Hepatocyte (in vitro differentiated cells): ENCODE data around the gene HINFP. TPM values are rescaled to one million over a fixed set of nuclear protein-coding genes. Genes with fewer than 3 reads are reported as not detected.

ENCODE experiments used
- DNase-seq: peaks from one replicate; pipeline ENCODE4 v3.0.0-alpha.2; 2016; ENCODE audit warnings: low spot score
- H2AFZ ChIP-seq: fragments of 200-600 bp; sonication (generic); 2 replicates; pipeline ENCODE4 v1.6.0; 2016; ENCODE audit warnings: antibody characterized with exemption, mild to moderate bottlenecking
- H3K27ac ChIP-seq: fragments of 200-600 bp; sonication (generic); 2 replicates; pipeline ENCODE4 v1.5.1; 2016; ENCODE audit warnings: mild to moderate bottlenecking
- H3K27me3 ChIP-seq: fragments of 200-600 bp; sonication (generic); 2 replicates; pipeline ENCODE4 v1.6.1; 2016
- H3K36me3 ChIP-seq: fragments of 200-600 bp; sonication (generic); replicated peaks from 2 replicates; pipeline ENCODE4 v1.5.1; 2016; ENCODE audit warnings: low read depth; ENCODE audit not compliant: insufficient read depth
- H3K4me1 ChIP-seq: fragments of 200-600 bp; sonication (generic); 2 replicates; pipeline ENCODE4 v1.5.1; 2016; ENCODE audit warnings: mild to moderate bottlenecking, moderate library complexity; ENCODE audit not compliant: insufficient read depth
- H3K4me2 ChIP-seq: fragments of 200-600 bp; sonication (generic); 2 replicates; pipeline ENCODE4 v1.6.0; 2016
- H3K4me3 ChIP-seq: fragments of 200-600 bp; sonication (generic); 2 replicates; pipeline ENCODE4 v1.5.1; 2016; ENCODE audit warnings: mild to moderate bottlenecking
- H3K79me2 ChIP-seq: fragments of 200-600 bp; sonication (generic); 2 replicates; pipeline ENCODE4 v1.6.0; 2017; ENCODE audit warnings: mild to moderate bottlenecking
- H3K9me2 ChIP-seq: fragments of 200-600 bp; sonication (generic); replicated peaks from 2 replicates; pipeline ENCODE4 v1.6.0; 2017; ENCODE audit warnings: mild to moderate bottlenecking; ENCODE audit not compliant: insufficient read depth
- H3K9me3 ChIP-seq: fragments of 200-600 bp; sonication (generic); 2 replicates; pipeline ENCODE4 v1.5.1; 2016; ENCODE audit warnings: low read depth, mild to moderate bottlenecking
- H4K20me1 ChIP-seq: fragments of 200-600 bp; sonication (generic); 2 replicates; pipeline ENCODE4 v1.6.0; 2016; ENCODE audit warnings: mild to moderate bottlenecking; ENCODE audit not compliant: insufficient read depth, poor library complexity, severe bottlenecking
- CTCF ChIP-seq: fragments of 200-600 bp; sonication (generic); IDR thresholded peaks from 2 replicates; pipeline ENCODE4 v1.5.1; 2016; ENCODE audit warnings: antibody characterized with exemption, mild to moderate bottlenecking; ENCODE audit not compliant: poor library complexity
- EZH2 ChIP-seq: fragments of 200-600 bp; sonication (generic); IDR thresholded peaks from 2 replicates; pipeline ENCODE4 v1.6.1; 2016; ENCODE audit warnings: antibody characterized with exemption, mild to moderate bottlenecking, borderline replicate concordance
- EZH2phosphoT487 ChIP-seq: fragments of 200-600 bp; sonication (generic); IDR thresholded peaks from one replicate; pipeline ENCODE4 v1.6.1; 2018; ENCODE audit warnings: antibody characterized with exemption, mild to moderate bottlenecking, low read depth, moderate library complexity; ENCODE audit not compliant: unreplicated experiment, severe bottlenecking
- WGBS: methylation state at CpG from one replicate; pipeline ENCODE4 v1.1.6; 2016; ENCODE audit warnings: low lambda C conversion rate; ENCODE audit errors: missing lambda C conversion rate; 5-methylcytosine and 5-hydroxymethylcytosine counted together
- polyA plus RNA-seq: library from polyadenylated mRNA; unstranded; fragments of >200 nt; fragmentation: Nextera tagmentation; extraction: Ambion mirVana; gene quantifications from 2 replicates; pipeline ENCODE4 v1.2.1, GENCODE V29; 2016
- total RNA-seq: library from RNA; depleted of rRNA; stranded (reverse); fragments of >200 nt; gene quantifications from 2 replicates; pipeline ENCODE4 v1.2.3, GENCODE V29; 2014

HINFP gene
- total and polyA plus RNA-seq, 2 experiments from 2014 or later = 19.8 to 25.3 TPM

GRCh38 chr11:119179342-119179741, 58.0 kb downstream of the HINFP start:
- Histone ChIP-seq H4K20me1 (no peaks in the 10 kb centered on the region), H2AFZ (no peak overlapping the region), H3K27ac (no peak overlapping the region), H3K9me2 (no peaks in the 10 kb centered on the region), H3K27me3 (no peaks in the 10 kb centered on the region), H3K36me3 (no peaks in the 10 kb centered on the region), H3K4me2 (no peak overlapping the region), H3K4me3 (no peak overlapping the region), H3K9me3 (no peaks in the 10 kb centered on the region), H3K4me1 (no peaks in the 10 kb centered on the region), H3K79me2 (no peaks in the 10 kb centered on the region)
- no peak for DNase-seq
- WGBS = 92% methylated on average over 6 of the region's 6 CpGs
- no peak for TF ChIP-seq EZH2
- no peak for TF ChIP-seq CTCF
- TF ChIP-seq EZH2phosphoT487 = no peak

DNA sequence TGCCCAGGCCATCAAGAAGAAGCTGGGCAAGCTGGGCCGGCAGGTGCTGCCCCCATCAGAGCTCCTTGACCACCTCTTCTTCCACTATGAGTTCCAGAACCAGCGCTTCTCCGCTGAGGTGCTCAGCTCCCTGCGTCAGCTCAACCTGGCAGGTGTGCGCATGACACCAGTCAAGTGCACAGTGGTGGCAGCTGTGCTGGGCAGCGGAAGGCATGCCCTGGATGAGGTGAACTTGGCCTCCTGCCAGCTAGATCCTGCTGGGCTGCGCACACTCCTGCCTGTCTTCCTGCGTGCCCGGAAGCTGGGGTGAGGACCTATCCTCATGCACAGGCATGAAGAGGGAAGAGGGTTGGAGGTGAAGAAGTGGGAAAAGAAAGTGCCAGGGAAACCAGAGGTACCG, 58.6 kb downstream of the HINFP start:
- no peaks in the 10 kb centered on the region for H3K36me3 ChIP-seq

GRCh38 chr11:119180729-119181676, 59.6 kb downstream of the HINFP start:
- TF ChIP-seq EZH2 (no peak), CTCF (no peak), EZH2phosphoT487 (no peak)

More for the DNA sequence above, 58.6 kb downstream of the HINFP start:
- Histone ChIP-seq H3K9me3 (no peaks in the 10 kb centered on the region), H3K4me2 (no peak overlapping the region), H2AFZ (no peak overlapping the region), H4K20me1 (no peaks in the 10 kb centered on the region), H3K79me2 (no peaks in the 10 kb centered on the region), H3K4me1 (no peaks in the 10 kb centered on the region), H3K9me2 (no peaks in the 10 kb centered on the region), H3K4me3 (no peak overlapping the region), H3K27me3 (no peaks in the 10 kb centered on the region), H3K27ac (no peak overlapping the region)
- peak; percentile 5 for DNase-seq
- TF ChIP-seq EZH2phosphoT487 (no peak), CTCF (no peak), EZH2 (no peak)
- WGBS = 99% methylated on average over 10 of the region's 10 CpGs

More at GRCh38 chr11:119180729-119181676, 59.6 kb downstream of the HINFP start:
- 89% methylated on average over 6 of the region's 6 CpGs for WGBS
- H3K4me2 ChIP-seq = no peak overlapping the region
- no peaks in the 10 kb centered on the region for H4K20me1 ChIP-seq
- no peak overlapping the region for H3K27ac ChIP-seq
- H3K4me3 ChIP-seq = no peak overlapping the region
- no peaks in the 10 kb centered on the region for H3K9me2 ChIP-seq
- H3K36me3 ChIP-seq = no peaks in the 10 kb centered on the region
- H3K27me3 ChIP-seq = no peaks in the 10 kb centered on the region
- no peaks in the 10 kb centered on the region for H3K9me3 ChIP-seq
- no peaks in the 10 kb centered on the region for H3K79me2 ChIP-seq
- no peak overlapping the region for H2AFZ ChIP-seq
- no peak for DNase-seq
- no peaks in the 10 kb centered on the region for H3K4me1 ChIP-seq
